Activated naive CD4-positive, alpha-beta T cell treated with anti-CD3 and anti-CD28 coated beads, Interleukin-2, amount 10 ng/mL, durations not matched to agents 7 days and 5 days (primary cell): Measurements from ENCODE around the gene NXPH4.

Experiments
- CTCF ChIA-PET: fragments of 350-600 bp; sonication (Branson Sonifier 250); formaldehyde crosslinking; loops from one replicate; lab custom pipeline; 2021; ENCODE audit warnings: antibody characterized with exemption; lab: Charles Lee
- DNase-seq: peaks from one replicate; pipeline ENCODE4 v3.0.0-alpha.2; 2020
- H3K27ac Mint-ChIP-seq: one replicate; pipeline ENCODE4 v1.8.0; 2021; ENCODE audit warnings: mild to moderate bottlenecking, moderate library complexity, mixed read lengths
- H3K27me3 Mint-ChIP-seq: one replicate; pipeline ENCODE4 v1.8.0; 2021; ENCODE audit warnings: mild to moderate bottlenecking, mixed read lengths
- H3K36me3 Mint-ChIP-seq: one replicate; pipeline ENCODE4 v1.8.0; 2021; ENCODE audit warnings: mixed read lengths
- H3K4me1 Mint-ChIP-seq: one replicate; pipeline ENCODE4 v1.8.0; 2021; ENCODE audit warnings: mixed read lengths
- H3K4me3 Mint-ChIP-seq: one replicate; pipeline ENCODE4 v1.8.0; 2021; ENCODE audit warnings: mild to moderate bottlenecking, moderate library complexity, mixed read lengths
- H3K9me3 Mint-ChIP-seq: one replicate; pipeline ENCODE4 v1.8.0; 2021; ENCODE audit warnings: mixed read lengths

Gene NXPH4

DNA sequence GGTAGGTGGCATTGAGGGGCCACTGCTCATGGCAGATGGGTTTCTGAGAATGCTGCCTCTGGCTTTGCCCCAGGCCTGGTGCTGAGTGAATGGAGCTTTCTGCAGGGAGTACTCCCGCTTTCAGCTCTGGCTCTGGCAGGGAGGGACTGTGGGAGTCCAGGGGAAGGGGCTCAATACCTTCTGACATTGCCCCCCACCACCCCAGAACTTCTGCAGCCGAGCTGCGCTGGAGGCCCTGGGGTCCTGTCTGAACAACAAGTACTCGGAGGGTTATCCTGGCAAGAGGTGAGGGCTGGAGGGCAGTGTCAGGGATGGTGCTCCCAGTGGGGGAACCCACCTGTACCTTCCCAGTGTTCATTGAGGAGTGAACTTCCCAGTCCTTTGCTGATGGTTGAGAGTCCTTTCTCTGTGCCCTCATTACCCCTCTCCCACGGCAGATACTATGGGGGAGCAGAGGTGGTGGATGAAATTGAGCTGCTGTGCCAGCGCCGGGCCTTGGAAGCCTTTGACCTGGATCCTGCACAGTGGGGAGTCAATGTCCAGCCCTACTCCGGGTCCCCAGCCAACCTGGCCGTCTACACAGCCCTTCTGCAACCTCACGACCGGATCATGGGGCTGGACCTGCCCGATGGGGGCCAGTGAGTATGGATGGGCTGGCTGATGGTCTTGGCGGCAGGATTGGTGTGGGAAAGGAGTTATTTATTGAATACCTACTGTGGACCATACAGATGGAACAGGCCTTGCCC, 14.9 kb downstream of the NXPH4 start:
- Mint-ChIP-seq H3K36me3 (peaks cover 51% of the 10 kb centered on the region), H3K4me1 (peaks cover 71% of the 10 kb centered on the region)

DNA sequence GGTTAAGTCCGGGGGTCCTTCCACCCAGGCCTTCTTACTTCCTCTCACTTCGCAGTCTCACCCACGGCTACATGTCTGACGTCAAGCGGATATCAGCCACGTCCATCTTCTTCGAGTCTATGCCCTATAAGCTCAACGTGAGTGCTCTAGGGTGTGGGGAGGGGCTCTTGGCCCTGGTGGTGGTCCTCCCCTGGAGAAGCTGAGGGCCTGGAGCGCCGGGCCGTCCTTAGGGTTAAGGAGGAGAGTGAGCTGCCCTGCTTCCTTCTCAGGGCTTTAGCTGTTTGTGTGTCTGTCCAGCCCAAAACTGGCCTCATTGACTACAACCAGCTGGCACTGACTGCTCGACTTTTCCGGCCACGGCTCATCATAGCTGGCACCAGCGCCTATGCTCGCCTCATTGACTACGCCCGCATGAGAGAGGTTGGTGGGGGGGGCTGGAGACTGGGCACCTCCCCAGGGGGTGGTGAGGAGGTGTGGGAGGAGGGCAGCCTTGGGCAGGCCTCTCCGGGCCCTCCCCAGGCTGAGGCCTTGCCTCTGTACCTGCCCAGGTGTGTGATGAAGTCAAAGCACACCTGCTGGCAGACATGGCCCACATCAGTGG, 15.7 kb downstream of the NXPH4 start:
- no peak overlapping the region for H3K27ac Mint-ChIP-seq
- H3K9me3 Mint-ChIP-seq, result no peaks in the 10 kb centered on the region
- peaks cover 34% of the 10 kb centered on the region for H3K27me3 Mint-ChIP-seq
- peaks cover 51% of the 10 kb centered on the region for H3K36me3 Mint-ChIP-seq
- CTCF ChIA-PET, result interaction anchor here (11.0 to 13.5 kb wide), 2 partner anchors 8 to 18 kb away, joined by 115 to 281 read pairs; a partner anchor contains a TSS
- DNase-seq, result no peak
- H3K4me1 Mint-ChIP-seq, result peaks cover 73% of the 10 kb centered on the region
- H3K4me3 Mint-ChIP-seq, result no peak overlapping the region

More for the DNA sequence above, 14.9 kb downstream of the NXPH4 start:
- H3K9me3 Mint-ChIP-seq, result no peaks in the 10 kb centered on the region
- H3K27ac Mint-ChIP-seq, result no peak overlapping the region
- peaks cover 34% of the 10 kb centered on the region for H3K27me3 Mint-ChIP-seq
- CTCF ChIA-PET, result interaction anchor here (11.0 to 13.5 kb wide), 2 partner anchors 9 to 17 kb away, joined by 115 to 281 read pairs; a partner anchor contains a TSS
- DNase-seq, result no peak
- peak overlapping the region; percentile 92 for H3K4me3 Mint-ChIP-seq

DNA sequence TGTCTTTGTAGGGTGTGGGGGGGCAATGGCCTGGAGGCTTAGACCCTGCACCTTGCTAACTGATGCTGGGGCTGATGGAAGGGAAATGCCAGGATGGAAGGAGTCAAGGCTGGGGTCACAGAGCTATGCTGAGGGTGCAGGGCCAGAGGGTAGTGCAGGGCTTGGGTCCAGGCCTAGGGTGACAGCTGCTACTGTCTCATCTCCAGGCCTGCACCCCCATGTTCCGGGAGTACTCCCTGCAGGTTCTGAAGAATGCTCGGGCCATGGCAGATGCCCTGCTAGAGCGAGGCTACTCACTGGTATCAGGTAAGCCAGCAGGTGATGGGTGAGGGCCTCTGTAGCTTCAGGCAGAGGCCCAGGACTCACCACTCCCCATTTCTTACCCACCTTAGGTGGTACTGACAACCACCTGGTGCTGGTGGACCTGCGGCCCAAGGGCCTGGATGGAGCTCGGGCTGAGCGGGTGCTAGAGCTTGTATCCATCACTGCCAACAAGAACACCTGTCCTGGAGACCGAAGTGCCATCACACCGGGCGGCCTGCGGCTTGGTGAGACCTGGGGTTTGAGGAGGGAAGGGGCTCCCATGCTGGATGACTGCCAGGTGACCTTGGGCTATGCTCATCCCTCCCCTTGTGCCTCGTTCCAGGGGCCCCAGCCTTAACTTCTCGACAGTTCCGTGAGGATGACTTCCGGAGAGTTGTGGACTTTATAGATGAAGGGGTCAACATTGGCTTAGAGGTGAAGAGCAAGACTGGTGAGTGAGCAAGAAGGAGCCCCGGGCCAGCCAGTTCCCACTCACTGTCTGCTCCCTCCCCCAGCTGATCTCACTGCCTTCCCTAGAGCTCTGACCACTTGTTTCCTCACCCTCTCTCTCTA, 17.0 kb downstream of the NXPH4 start:
- CTCF ChIA-PET, result interaction anchor here (0.9 to 13.5 kb wide), 4 partner anchors 7 to 20 kb away, joined by 3 to 281 read pairs (median 60); a partner anchor contains a TSS
- H3K9me3 Mint-ChIP-seq, result no peaks in the 10 kb centered on the region

DNA sequence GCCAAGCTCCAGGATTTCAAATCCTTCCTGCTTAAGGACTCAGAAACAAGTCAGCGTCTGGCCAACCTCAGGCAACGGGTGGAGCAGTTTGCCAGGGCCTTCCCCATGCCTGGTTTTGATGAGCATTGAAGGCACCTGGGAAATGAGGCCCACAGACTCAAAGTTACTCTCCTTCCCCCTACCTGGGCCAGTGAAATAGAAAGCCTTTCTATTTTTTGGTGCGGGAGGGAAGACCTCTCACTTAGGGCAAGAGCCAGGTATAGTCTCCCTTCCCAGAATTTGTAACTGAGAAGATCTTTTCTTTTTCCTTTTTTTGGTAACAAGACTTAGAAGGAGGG, 17.6 kb downstream of the NXPH4 start:
- Mint-ChIP-seq H3K27me3 (peaks cover 42% of the 10 kb centered on the region), H3K36me3 (peaks cover 54% of the 10 kb centered on the region), H3K9me3 (no peaks in the 10 kb centered on the region), H3K4me3 (no peak overlapping the region), H3K4me1 (peaks cover 78% of the 10 kb centered on the region), H3K27ac (no peak overlapping the region)
- CTCF ChIA-PET, result interaction anchor here (1.0 to 13.5 kb wide), 2 partner anchors 6 to 20 kb away, joined by 5 to 281 read pairs; a partner anchor contains a TSS
- no peak for DNase-seq

More for the DNA sequence above, 17.0 kb downstream of the NXPH4 start:
- Mint-ChIP-seq H3K4me3 (no peak overlapping the region), H3K27me3 (peaks cover 36% of the 10 kb centered on the region), H3K36me3 (peaks cover 54% of the 10 kb centered on the region), H3K4me1 (peaks cover 79% of the 10 kb centered on the region), H3K27ac (no peak overlapping the region)
- DNase-seq, result no peak

DNA sequence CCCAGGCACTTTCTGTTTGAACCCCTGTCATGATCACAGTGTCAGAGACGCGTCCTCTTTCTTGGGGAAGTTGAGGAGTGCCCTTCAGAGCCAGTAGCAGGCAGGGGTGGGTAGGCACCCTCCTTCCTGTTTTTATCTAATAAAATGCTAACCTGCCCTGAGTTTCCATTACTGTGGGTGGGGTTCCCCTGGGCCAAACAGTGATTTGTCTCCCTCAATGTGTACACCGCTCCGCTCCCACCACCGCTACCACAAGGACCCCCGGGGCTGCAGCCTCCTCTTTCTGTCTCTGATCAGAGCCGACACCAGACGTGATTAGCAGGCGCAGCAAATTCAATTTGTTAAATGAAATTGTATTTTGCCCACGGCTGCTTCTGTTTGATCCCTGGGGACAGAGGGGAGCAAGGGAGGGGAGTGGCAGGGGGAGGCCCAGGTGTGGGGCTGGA, 18.0 kb downstream of the NXPH4 start:
- Mint-ChIP-seq H3K4me3 (no peak overlapping the region), H3K27me3 (peaks cover 46% of the 10 kb centered on the region), H3K27ac (no peak overlapping the region), H3K36me3 (peaks cover 53% of the 10 kb centered on the region), H3K9me3 (no peaks in the 10 kb centered on the region), H3K4me1 (peaks cover 78% of the 10 kb centered on the region)
- DNase-seq, result no peak
- CTCF ChIA-PET, result interaction anchor here (1.0 to 13.5 kb wide), 2 partner anchors 6 to 21 kb away, joined by 5 to 281 read pairs; a partner anchor contains a TSS

DNA sequence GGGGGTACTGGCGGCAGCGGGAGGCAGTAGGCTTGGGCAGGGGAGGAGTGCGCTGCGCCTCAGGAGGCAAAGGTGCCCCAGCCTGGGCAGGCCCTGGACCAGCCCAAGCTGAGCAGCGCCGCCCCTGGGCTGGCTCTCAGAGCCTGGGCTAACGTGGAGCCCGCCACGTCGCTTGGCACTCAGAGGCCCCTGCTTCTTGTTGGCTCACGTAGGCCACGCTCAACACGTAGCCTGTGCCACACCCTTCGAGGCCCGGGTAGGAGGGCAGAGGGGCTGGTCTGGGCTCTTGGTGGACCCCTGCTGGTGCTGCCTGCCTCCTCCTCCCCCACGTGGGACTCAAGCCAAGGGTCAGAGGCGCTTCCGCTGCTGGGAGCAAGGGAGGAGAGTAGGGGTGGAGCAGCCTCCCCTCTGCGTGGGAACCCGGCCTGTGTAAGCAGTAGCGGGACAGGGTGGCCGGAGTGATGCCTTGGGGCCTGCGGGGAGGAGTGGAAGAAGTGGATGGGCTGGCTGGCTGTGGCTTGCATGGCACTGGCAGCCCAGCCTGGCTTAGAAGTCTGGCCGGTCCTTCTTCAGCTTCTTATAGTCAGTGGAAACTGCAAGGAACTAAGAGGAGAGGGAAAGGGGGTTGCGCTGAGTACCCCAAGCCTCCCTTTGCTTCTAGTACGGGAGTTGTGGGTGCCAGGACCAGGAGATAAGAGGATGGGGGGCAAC, 18.6 kb downstream of the NXPH4 start:
- Mint-ChIP-seq H3K4me1 (peaks cover 76% of the 10 kb centered on the region), H3K9me3 (no peaks in the 10 kb centered on the region), H3K36me3 (peaks cover 48% of the 10 kb centered on the region), H3K4me3 (no peak overlapping the region), H3K27ac (no peak overlapping the region), H3K27me3 (peaks cover 51% of the 10 kb centered on the region)
- no peak for DNase-seq
- CTCF ChIA-PET, result interaction anchor here (10.2 kb wide), 1 partner anchor 7 kb away, joined by 281 read pairs; the partner anchor contains the start of gene SHMT2

DNA sequence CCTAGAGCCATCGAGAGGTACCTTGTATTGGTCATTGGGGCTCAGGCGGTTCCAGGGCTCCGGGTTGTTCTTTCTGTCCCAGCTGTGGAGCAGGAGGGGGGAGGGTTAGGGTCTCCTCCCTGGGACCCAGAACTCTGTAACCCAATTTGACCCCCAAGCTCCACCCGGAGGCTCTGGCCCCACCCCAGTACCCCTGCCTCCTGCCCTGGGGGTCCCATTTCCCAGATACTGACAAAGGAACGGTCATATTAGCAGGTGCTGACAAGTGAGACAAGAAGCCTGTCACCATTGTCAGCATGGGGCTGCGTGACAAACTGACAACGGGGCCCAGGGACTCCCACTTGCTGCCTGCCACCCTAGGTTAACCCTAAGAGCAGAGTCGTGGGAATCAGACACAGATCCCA, 19.1 kb downstream of the NXPH4 start:
- Mint-ChIP-seq H3K36me3 (peaks cover 45% of the 10 kb centered on the region), H3K4me1 (peaks cover 76% of the 10 kb centered on the region), H3K27me3 (peaks cover 57% of the 10 kb centered on the region), H3K4me3 (no peak overlapping the region), H3K9me3 (no peaks in the 10 kb centered on the region), H3K27ac (no peak overlapping the region)
- DNase-seq, result no peak
- CTCF ChIA-PET, result interaction anchor here (10.2 kb wide), 1 partner anchor 8 kb away, joined by 281 read pairs; the partner anchor contains the start of gene SHMT2

DNA sequence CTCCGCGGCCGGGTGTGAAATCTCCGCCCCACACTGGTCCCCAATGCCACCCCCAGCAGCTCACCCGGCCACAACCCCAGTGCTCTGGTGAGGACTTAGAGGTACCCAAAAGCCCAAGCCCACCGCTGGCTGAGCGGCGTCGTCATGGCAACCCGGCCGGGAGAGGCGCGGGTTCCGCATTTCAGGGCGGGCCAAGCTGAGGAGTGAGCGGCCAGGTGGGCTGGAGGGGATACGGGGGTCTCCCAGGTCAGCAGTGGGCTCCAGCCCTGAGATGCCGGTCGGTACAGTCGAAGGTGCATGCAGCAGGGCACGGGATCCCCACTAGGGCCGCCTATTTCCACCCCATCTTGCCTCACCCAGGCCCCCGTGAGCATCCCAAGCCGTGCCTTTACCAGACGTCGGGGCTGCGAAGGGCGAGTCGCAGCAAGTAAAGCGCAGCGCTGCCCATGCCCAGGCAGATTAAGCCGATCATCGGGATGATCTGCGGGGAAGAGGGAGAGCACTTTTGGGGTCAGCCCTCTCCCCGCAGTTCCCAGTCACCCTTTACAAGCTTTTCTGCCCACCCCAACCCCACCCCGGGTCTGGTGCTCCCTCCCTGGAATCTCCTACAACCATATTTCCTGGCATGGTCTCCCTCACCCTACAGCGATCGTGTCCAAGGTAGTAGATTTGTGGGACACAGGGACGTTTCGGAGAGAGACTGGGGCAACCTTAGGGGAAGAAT, 19.8 kb downstream of the NXPH4 start:
- H3K27ac Mint-ChIP-seq, result no peak overlapping the region
- H3K4me3 Mint-ChIP-seq, result no peak overlapping the region
- no peaks in the 10 kb centered on the region for H3K9me3 Mint-ChIP-seq
- CTCF ChIA-PET, result interaction anchor here (10.2 to 11.9 kb wide), 2 partner anchors 9 to 21 kb away, joined by 281 to 318 read pairs; partner anchors contain the start of genes NXPH4 and SHMT2
- no peak for DNase-seq
- H3K36me3 Mint-ChIP-seq, result peaks cover 41% of the 10 kb centered on the region
- H3K27me3 Mint-ChIP-seq, result peaks cover 63% of the 10 kb centered on the region
- peaks cover 76% of the 10 kb centered on the region for H3K4me1 Mint-ChIP-seq

DNA sequence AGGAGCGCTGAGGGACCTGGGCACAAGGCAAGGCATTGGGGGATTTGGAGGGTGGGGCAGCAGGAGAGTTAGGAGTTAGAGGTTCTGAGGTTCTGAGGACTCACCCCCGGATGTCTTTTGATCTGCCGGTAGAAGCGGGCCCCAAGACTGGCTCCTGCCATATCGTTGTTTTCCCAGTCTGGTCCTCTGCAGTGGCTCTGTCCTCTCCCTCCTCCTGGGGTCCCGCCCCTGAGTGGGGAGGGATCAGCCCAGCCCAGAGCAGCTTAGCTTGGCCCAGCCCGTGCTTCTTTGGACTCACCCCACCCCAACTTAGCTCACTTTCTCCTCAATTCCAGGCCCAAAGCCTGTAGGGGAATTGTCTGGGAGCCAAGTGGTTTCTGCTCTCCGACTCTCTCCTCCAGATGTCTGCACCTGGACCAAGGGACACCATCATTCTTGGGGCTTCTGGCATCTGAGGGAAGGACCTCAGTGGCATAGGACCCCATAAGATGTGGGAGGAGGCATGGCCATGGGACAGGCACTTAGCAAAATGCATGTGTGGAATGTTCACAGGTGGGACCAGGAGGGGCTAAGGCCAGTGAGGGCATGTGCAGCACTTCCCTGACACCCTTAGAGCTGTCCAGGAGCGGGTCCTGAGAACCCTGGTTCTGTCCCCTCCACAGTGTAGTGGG, 20.5 kb downstream of the NXPH4 start:
- peaks cover 70% of the 10 kb centered on the region for H3K27me3 Mint-ChIP-seq

DNA sequence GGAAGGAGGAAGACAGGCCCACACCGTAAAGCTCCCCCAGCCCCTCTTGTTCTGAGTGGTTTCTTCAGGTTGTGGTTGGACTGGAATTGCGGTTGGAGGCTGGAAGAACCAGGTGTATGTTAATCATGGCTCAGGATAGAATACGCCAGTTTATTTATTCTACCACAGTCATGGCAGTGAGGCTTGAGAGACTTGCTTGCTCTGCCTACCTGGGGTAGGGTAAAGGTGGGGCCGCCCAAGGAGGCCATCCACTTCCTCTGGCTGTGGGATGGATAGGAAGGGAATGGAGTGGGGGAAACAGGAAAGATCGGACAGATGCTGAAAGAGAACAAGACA, 21.0 kb downstream of the NXPH4 start:
- Mint-ChIP-seq H3K36me3 (peaks cover 30% of the 10 kb centered on the region), H3K27me3 (peaks cover 75% of the 10 kb centered on the region), H3K27ac (peak overlapping the region; percentile 54), H3K4me3 (peak overlapping the region; percentile 64), H3K4me1 (peaks cover 80% of the 10 kb centered on the region), H3K9me3 (no peaks in the 10 kb centered on the region)
- DNase-seq, result no peak
- CTCF ChIA-PET, result interaction anchor here (1.1 to 11.9 kb wide), 3 partner anchors 10 to 218 kb away, joined by 4 to 318 read pairs (median 281); partner anchors contain the start of genes INHBE, NXPH4 and SHMT2

More for the DNA sequence above, 20.5 kb downstream of the NXPH4 start:
- H3K4me1 Mint-ChIP-seq, result peaks cover 78% of the 10 kb centered on the region
- CTCF ChIA-PET, result interaction anchor here (1.1 to 11.9 kb wide), 3 partner anchors 9 to 219 kb away, joined by 4 to 318 read pairs (median 281); partner anchors contain the start of genes INHBE, NXPH4 and SHMT2
- no peaks in the 10 kb centered on the region for H3K9me3 Mint-ChIP-seq
- no peak overlapping the region for H3K4me3 Mint-ChIP-seq
- no peak for DNase-seq
- peaks cover 34% of the 10 kb centered on the region for H3K36me3 Mint-ChIP-seq
- peak overlapping the region; percentile 54 for H3K27ac Mint-ChIP-seq

DNA sequence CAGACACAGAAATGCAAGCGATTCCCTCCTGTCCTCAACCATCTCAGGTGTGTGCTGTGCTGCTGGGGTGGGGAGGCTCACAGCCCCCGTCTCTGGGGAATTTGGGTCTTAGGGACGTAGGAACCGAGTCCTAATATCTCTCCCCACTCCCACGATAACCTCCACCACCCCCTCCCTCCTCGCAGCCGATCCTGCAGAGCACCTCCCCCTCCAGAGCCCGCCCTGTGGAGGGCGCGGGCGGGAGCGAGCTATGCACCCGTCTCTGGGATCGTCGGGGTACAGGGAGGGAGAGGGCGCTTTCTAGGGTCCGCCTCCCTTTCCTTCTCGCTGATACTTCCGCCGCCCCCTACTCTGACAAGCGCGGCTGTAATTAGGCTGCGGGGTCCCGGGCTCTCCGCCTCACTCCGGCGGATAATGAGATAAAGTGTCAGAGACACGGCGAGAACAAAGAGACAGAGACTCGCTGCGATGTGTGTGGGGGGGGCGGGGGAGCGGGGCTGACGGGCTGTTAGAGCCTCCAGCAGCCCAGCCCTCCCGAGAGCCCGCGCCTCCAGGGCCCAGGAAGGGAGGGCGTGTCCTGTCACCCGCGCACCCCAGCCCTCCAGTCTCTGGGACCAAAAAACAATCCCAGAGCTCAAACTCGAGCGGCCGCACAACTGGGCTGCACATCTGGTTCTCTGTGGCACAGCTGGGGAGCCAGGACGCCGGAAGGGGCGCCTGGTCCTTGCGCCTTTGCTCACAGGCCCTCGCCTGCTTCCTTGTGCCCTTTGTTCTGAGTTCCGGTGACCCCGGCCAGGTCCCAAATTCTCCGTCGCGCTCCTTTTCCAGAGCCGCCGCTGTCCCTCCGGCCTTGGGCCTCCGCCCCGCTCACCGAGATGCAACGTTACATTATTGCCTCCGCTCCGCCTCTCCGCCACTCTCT, 21.6 kb downstream of the NXPH4 start:
- H3K4me3 Mint-ChIP-seq, result peak overlapping the region; percentile 95
- peaks cover 26% of the 10 kb centered on the region for H3K36me3 Mint-ChIP-seq
- CTCF ChIA-PET, result interaction anchor here (0.9 to 11.9 kb wide), 4 partner anchors 10 to 217 kb away, joined by 3 to 318 read pairs (median 142); partner anchors contain the start of genes INHBE, NXPH4 and SHMT2
- H3K27me3 Mint-ChIP-seq, result peaks cover 82% of the 10 kb centered on the region
- DNase-seq, result peak; percentile 60
- peaks cover 82% of the 10 kb centered on the region for H3K4me1 Mint-ChIP-seq
- no peak overlapping the region for H3K27ac Mint-ChIP-seq
- no peaks in the 10 kb centered on the region for H3K9me3 Mint-ChIP-seq
